ENCODE data around the gene OOSP2. TPM values are rescaled to one million over a fixed set of nuclear protein-coding genes. Genes with fewer than 3 reads are reported as not detected.

OOSP2 gene
- total and polyA plus RNA-seq, 2 of the 4 experiments (the other 2 are of a cell fraction): not detected

- DNase-seq (no peak), ATAC-seq (ENCODE audit: low read depth) (no peak)
- H3K18ac ChIP-seq (ENCODE audit: low read depth, low read length): no peak overlapping the region
- no peak overlapping the region for H3K4me3 ChIP-seq (ENCODE audit: insufficient read depth, low read depth, low read length)
- H2AK5ac ChIP-seq (ENCODE audit: low read depth, low read length): no peak overlapping the region
- H4K5ac ChIP-seq (ENCODE audit: low read depth, low read length): no peak overlapping the region
- no peak for TF ChIP-seq MAZ (IDR thresholded peaks at IDR 0.05; ENCODE audit: borderline replicate concordance, low read depth, low read length)
- no peak for TF ChIP-seq NFE2L2 (IDR thresholded peaks at IDR 0.05; ENCODE audit: low read depth, low read length)
- TF ChIP-seq, protein P1, sequence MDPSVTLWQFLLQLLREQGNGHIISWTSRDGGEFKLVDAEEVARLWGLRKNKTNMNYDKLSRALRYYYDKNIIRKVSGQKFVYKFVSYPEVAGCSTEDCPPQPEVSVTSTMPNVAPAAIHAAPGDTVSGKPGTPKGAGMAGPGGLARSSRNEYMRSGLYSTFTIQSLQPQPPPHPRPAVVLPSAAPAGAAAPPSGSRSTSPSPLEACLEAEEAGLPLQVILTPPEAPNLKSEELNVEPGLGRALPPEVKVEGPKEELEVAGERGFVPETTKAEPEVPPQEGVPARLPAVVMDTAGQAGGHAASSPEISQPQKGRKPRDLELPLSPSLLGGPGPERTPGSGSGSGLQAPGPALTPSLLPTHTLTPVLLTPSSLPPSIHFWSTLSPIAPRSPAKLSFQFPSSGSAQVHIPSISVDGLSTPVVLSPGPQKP (IDR thresholded peaks at IDR 0.05; ENCODE audit: borderline replicate concordance, low read depth, low read length): no peak
- TF ChIP-seq FOS (IDR thresholded peaks at IDR 0.05; ENCODE audit: low read depth, low read length): no peak
- TF ChIP-seq RFX5 (IDR thresholded peaks at IDR 0.05; ENCODE audit: low read depth, low read length): no peak
- TF ChIP-seq CHD1 (IDR thresholded peaks at IDR 0.05; ENCODE audit: low read depth, low read length): no peak
- TF ChIP-seq BHLHE40 (IDR thresholded peaks at IDR 0.05; ENCODE audit: low read depth, low read length): no peak
- no peak for TF ChIP-seq POLR2A (IDR thresholded peaks at IDR 0.05; ENCODE audit: low read depth, low read length)
- H2AFZ ChIP-seq (replicated peaks; ENCODE audit: low read length, poor library complexity): no peak overlapping the region
- H2AK9ac ChIP-seq (replicated peaks; ENCODE audit: low read depth, low read length, poor library complexity): no peak overlapping the region
- H2BK20ac ChIP-seq (ENCODE audit: low read depth, low read length): no peak overlapping the region
- H3K9ac ChIP-seq (ENCODE audit: low read depth, low read length): no peak overlapping the region
- no peak overlapping the region for H4K91ac ChIP-seq (ENCODE audit: insufficient read depth, low read depth, low read length)
- peaks cover 3% of the 10 kb centered on the region; the same call in 1 of the 2 replicates for H3K9me3 ChIP-seq (ENCODE audit: control insufficient read depth, insufficient read depth, low read length)
- H3K36me3 ChIP-seq (ENCODE audit: control insufficient read depth, insufficient read depth, low read length): no peaks in the 10 kb centered on the region
- no TSS peak for BruUV-seq (replicated peaks)
- intact Hi-C loops (cut with micrococcal nuclease): no loop called here
- no peak overlapping the region for H2BK15ac ChIP-seq (ENCODE audit: low read depth, low read length)
- no peaks in the 10 kb centered on the region for H4K20me1 ChIP-seq (ENCODE audit: insufficient read depth, low read length)
- no peaks in the 10 kb centered on the region for H3K4me1 ChIP-seq (ENCODE audit: control insufficient read depth, insufficient read depth, low read length)
- ChIA-PET CTCF (no interaction called here), POLR2A (ENCODE audit: unreplicated experiment) (no interaction called here)
- no peaks in the 10 kb centered on the region for H3K27me3 ChIP-seq (ENCODE audit: control insufficient read depth, insufficient read depth, low read length)
- in situ Hi-C loops (cut with MboI; ENCODE audit: low sequenced_read_pairs): no loop called here
- dilution Hi-C loops (cut with HindIII; ENCODE audit: low sequenced_read_pairs, unreplicated experiment): no loop called here
- no peak overlapping the region for H3K14ac ChIP-seq (replicated peaks; ENCODE audit: low read depth, low read length)
- H2BK120ac ChIP-seq (ENCODE audit: low read depth, low read length): no peak overlapping the region
- no CpG with 5 or more reads among the region's 4 CpGs for WGBS, 2 experiments (ENCODE audit: extremely low coverage in 2 of 2, insufficient read length in 1 of 2)
- H3K27ac ChIP-seq (ENCODE audit: insufficient read depth, low read length): no peak overlapping the region
- no peak overlapping the region for H3K4me2 ChIP-seq (ENCODE audit: low read depth, low read length)
- H3K9me1 ChIP-seq (ENCODE audit: insufficient read depth, low read length): no peaks in the 10 kb centered on the region
- H3K56ac ChIP-seq (ENCODE audit: extremely low read depth, insufficient read depth, low read length): no peak overlapping the region
- no peaks in the 10 kb centered on the region for H3K79me1 ChIP-seq (ENCODE audit: low read depth in 1 of 2, low read length in 2 of 2)
- no peak overlapping the region for H3K4ac ChIP-seq (ENCODE audit: low read depth, low read length)
- no peak overlapping the region for H3K23ac ChIP-seq (ENCODE audit: low read depth, low read length)
- no peak overlapping the region for H4K8ac ChIP-seq (ENCODE audit: low read depth in 2 of 2, low read length in 2 of 2)
- no peak overlapping the region for H2BK5ac ChIP-seq (ENCODE audit: low read depth, low read length, poor library complexity, severe bottlenecking)
These were observed 38.5 kb downstream of the OOSP2 start for GRCh38 chr11:60078745-60079144.
